HEK293 (cell line): ENCODE data around the gene IL2RA.

Source experiments
- CTCF ChIA-PET: fragments of 350-600 bp; formaldehyde crosslinking; extraction: SDS; loops from one replicate; lab custom pipeline; 2021; ENCODE audit warnings: antibody characterized with exemption; lab: Yijun Ruan, JAX
- POLR2A ChIA-PET: fragments of 300-600 bp; formaldehyde crosslinking; extraction: SDS; loops from one replicate; lab custom pipeline; 2020; ENCODE audit warnings: antibody characterized with exemption, inconsistent platforms; lab: Yijun Ruan, JAX
- H3K27ac ChIP-seq: fragments of 200-500 bp; sonication (Bioruptor generic); 2 replicates; pipeline ENCODE4 v1.5.1; 2014; ENCODE audit warnings: low read depth, low read length, control low read depth, inconsistent platforms; ENCODE audit errors: extremely low read depth
- H3K36me3 ChIP-seq, 2 experiments: fragments of 200-500 bp in 1 of 2; sonication (Bioruptor generic) in 1 of 2; 1 replicate in 1 of 2; 2 replicates in 1 of 2; pipeline ENCODE4 v1.5.1; 2014 to 2017; ENCODE audit warnings: inconsistent platforms in 2 of 2, low read length in 2 of 2; ENCODE audit not compliant: control insufficient read depth in 2 of 2, insufficient read depth in 1 of 2
- H3K4me1 ChIP-seq: fragments of 200-500 bp; sonication (Bioruptor generic); 2 replicates; pipeline ENCODE4 v1.5.1; 2014; ENCODE audit warnings: mild to moderate bottlenecking, low read length, inconsistent platforms; ENCODE audit not compliant: control insufficient read depth, insufficient read depth
- H3K4me3 ChIP-seq: 2 replicates; pipeline ENCODE4 v1.5.1; 2011; ENCODE audit warnings: low read depth, mild to moderate bottlenecking, control low read depth, low read length, moderate library complexity
- H3K9me3 ChIP-seq: fragments of 200-500 bp; sonication (Bioruptor generic); 2 replicates; pipeline ENCODE4 v1.5.1; 2014; ENCODE audit warnings: low read depth, low read length, inconsistent platforms; ENCODE audit not compliant: control insufficient read depth, insufficient read depth
- BCL11B ChIP-seq: fragments of 450-650 bp; formaldehyde crosslinking; IDR thresholded peaks from 2 replicates; pipeline ENCODE4 v1.5.1; 2016; ENCODE audit warnings: low read depth, missing biosample characterization, missing genetic modification characterization
- GLI4 ChIP-seq: fragments of 450-650 bp; formaldehyde crosslinking; IDR thresholded peaks from 2 replicates; pipeline ENCODE4 v1.5.1; 2016; ENCODE audit warnings: missing biosample characterization, missing genetic modification characterization
- HIC1 ChIP-seq: fragments of 450-650 bp; formaldehyde crosslinking; IDR thresholded peaks from 2 replicates; pipeline ENCODE4 v1.5.1; 2016; ENCODE audit warnings: missing biosample characterization, missing genetic modification characterization
- ZBTB21 ChIP-seq: fragments of 450-650 bp; formaldehyde crosslinking; IDR thresholded peaks from 2 replicates; pipeline ENCODE4 v1.5.1; 2017; ENCODE audit warnings: missing biosample characterization, missing genetic modification characterization
- ZFP3 ChIP-seq: fragments of 450-650 bp; formaldehyde crosslinking; IDR thresholded peaks from 2 replicates; pipeline ENCODE4 v1.5.1; 2016; ENCODE audit warnings: low read depth, missing biosample characterization, missing genetic modification characterization
- ZIC2 ChIP-seq: fragments of 450-650 bp; formaldehyde crosslinking; IDR thresholded peaks from 2 replicates; pipeline ENCODE4 v1.5.1; 2016; ENCODE audit warnings: missing biosample characterization, missing genetic modification characterization
- ZNF140 ChIP-seq: fragments of 450-650 bp; formaldehyde crosslinking; IDR thresholded peaks from 2 replicates; pipeline ENCODE4 v1.5.1; 2016; ENCODE audit warnings: missing biosample characterization, missing genetic modification characterization
- ZNF155 ChIP-seq: fragments of 450-650 bp; formaldehyde crosslinking; IDR thresholded peaks from 2 replicates; pipeline ENCODE4 v1.5.1; 2016; ENCODE audit warnings: missing biosample characterization, missing genetic modification characterization
- ZNF157 ChIP-seq: fragments of 450-650 bp; formaldehyde crosslinking; IDR thresholded peaks from 2 replicates; pipeline ENCODE4 v1.5.1; 2016; ENCODE audit warnings: missing biosample characterization, missing genetic modification characterization
- ZNF202 ChIP-seq: fragments of 450-650 bp; formaldehyde crosslinking; IDR thresholded peaks from 2 replicates; pipeline ENCODE4 v1.5.1; 2016; ENCODE audit warnings: missing biosample characterization, missing genetic modification characterization, borderline replicate concordance
- ZNF274 ChIP-seq, 2 experiments: fragments of 200-500 bp in 1 of 2; fragments of 450-650 bp in 1 of 2; sonication (Bioruptor generic) in 1 of 2; formaldehyde crosslinking in 1 of 2; IDR thresholded peaks; 2 replicates each; pipeline versions ENCODE4 v1.5.1 to v1.6.1; 2014 to 2016; ENCODE audit warnings: borderline replicate concordance in 1 of 2, inconsistent platforms in 1 of 2, low read length in 1 of 2, missing biosample characterization in 1 of 2, missing genetic modification characterization in 1 of 2
- ZNF280D ChIP-seq: fragments of 450-650 bp; formaldehyde crosslinking; IDR thresholded peaks from 2 replicates; pipeline ENCODE4 v1.5.1; 2016; ENCODE audit warnings: missing biosample characterization, missing genetic modification characterization
- ZNF324 ChIP-seq: fragments of 450-650 bp; formaldehyde crosslinking; IDR thresholded peaks from 2 replicates; pipeline ENCODE4 v1.5.1; 2016; ENCODE audit warnings: missing biosample characterization, missing genetic modification characterization
- ZNF341 ChIP-seq: fragments of 450-650 bp; formaldehyde crosslinking; IDR thresholded peaks from 2 replicates; pipeline ENCODE4; 2016; ENCODE audit warnings: low read depth, missing biosample characterization, missing genetic modification characterization
- ZNF514 ChIP-seq: fragments of 450-650 bp; formaldehyde crosslinking; IDR thresholded peaks from 2 replicates; pipeline ENCODE4 v1.5.1; 2016; ENCODE audit warnings: missing biosample characterization, missing genetic modification characterization
- ZNF626 ChIP-seq: fragments of 450-650 bp; sonication (Bioruptor Pico); formaldehyde crosslinking; IDR thresholded peaks from 2 replicates; pipeline ENCODE4 v1.5.1; 2018; ENCODE audit warnings: missing biosample characterization, missing genetic modification characterization, inconsistent platforms
- TF ChIP-seq, protein P1 (sequence below): fragments of 450-650 bp; formaldehyde crosslinking; IDR thresholded peaks from 2 replicates; pipeline ENCODE4 v1.5.1; 2016; ENCODE audit warnings: missing biosample characterization, missing genetic modification characterization, low read depth
- TF ChIP-seq, protein P2 (sequence below): fragments of 450-650 bp; formaldehyde crosslinking; IDR thresholded peaks from 2 replicates; pipeline ENCODE4 v1.5.1; 2016; ENCODE audit warnings: missing biosample characterization, missing genetic modification characterization

Gene IL2RA

DNA sequence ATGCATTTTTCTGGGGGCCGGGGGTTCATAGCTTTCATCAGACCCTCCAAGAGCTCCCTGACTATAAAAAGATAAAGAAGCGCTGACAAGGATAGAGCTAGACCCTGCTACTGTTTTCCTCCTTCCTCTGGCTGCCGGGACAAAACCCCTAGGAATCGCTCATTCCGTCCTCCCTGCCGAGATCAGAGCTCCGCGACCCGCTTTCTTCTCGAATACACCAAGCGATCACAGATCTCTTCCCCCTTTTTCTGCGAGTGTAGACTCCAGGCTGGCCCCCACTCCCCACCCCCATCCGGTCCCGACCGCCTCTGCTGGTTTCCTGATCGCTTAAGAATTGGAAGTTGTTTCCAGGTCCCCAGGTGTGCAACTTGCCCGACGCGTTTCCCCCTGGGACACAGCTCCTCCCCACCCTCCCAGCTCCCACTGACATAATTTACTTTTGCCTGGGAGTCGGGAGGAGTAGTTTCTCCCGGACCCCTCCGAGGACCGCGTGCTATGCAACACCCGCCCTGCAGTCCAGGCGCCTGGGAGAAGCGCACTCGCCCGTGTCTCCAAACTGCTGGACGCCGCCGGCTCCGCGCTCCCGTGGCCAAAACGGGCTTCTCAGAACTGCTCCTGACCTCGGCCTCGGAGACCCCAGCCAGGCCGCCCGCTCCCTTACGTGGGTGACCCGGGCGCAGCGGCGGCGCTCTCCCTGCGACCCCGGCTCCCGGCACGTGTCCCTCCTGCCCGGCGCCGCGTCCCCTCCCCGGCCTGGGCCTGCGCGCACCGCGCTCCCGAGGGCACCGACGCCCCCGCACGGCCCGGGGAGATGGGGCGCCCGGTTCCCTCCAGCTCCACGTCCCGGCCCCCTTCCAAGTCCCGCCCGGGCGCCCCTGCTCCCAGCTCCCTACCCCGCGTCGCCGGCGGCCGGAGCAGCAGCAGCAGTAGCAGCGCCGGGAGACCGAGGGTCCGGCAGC, 85.4 kb downstream of the IL2RA start (continued):
- TF ChIP-seq, protein P1, sequence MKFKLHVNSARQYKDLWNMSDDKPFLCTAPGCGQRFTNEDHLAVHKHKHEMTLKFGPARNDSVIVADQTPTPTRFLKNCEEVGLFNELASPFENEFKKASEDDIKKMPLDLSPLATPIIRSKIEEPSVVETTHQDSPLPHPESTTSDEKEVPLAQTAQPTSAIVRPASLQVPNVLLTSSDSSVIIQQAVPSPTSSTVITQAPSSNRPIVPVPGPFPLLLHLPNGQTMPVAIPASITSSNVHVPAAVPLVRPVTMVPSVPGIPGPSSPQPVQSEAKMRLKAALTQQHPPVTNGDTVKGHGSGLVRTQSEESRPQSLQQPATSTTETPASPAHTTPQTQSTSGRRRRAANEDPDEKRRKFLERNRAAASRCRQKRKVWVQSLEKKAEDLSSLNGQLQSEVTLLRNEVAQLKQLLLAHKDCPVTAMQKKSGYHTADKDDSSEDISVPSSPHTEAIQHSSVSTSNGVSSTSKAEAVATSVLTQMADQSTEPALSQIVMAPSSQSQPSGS (tag by site-specific recombination): no peak
- no peak for TF ChIP-seq ZNF626 (tag by site-specific recombination)
- no peak for TF ChIP-seq ZBTB21 (tag by site-specific recombination)
- TF ChIP-seq ZNF341 (tag by site-specific recombination): peak; percentile 10; the same call in 1 of the 2 replicates
- no peak for TF ChIP-seq ZNF514 (tag by site-specific recombination)
- no peak for TF ChIP-seq ZNF202
- TF ChIP-seq, protein P2, sequence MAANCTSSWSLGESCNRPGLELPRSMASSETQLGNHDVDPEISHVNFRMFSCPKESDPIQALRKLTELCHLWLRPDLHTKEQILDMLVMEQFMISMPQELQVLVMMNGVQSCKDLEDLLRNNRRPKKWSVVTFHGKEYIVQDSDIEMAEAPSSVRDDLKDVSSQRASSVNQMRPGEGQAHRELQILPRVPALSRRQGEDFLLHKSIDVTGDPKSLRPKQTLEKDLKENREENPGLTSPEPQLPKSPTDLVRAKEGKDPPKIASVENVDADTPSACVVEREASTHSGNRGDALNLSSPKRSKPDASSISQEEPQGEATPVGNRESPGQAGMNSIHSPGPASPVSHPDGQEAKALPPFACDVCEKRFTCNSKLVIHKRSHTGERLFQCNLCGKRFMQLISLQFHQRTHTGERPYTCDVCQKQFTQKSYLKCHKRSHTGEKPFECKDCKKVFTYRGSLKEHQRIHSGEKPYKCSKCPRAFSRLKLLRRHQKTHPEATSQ: 0 out of 2 replicates have a peak, but pooled peaks have one; percentile 15
- no peak for TF ChIP-seq ZNF274 (IDR thresholded peaks at IDR 0.05; ENCODE audit: low read length)
- no peak for TF ChIP-seq ZNF274 (tag by site-specific recombination; IDR thresholded peaks at IDR 0.05; ENCODE audit: borderline replicate concordance)
- no peak for TF ChIP-seq ZNF157
- no peak for TF ChIP-seq ZFP3 (tag by site-specific recombination)
- TF ChIP-seq BCL11B (tag by site-specific recombination): 0 out of 2 replicates have a peak, but pooled peaks have one; percentile 19

DNA sequence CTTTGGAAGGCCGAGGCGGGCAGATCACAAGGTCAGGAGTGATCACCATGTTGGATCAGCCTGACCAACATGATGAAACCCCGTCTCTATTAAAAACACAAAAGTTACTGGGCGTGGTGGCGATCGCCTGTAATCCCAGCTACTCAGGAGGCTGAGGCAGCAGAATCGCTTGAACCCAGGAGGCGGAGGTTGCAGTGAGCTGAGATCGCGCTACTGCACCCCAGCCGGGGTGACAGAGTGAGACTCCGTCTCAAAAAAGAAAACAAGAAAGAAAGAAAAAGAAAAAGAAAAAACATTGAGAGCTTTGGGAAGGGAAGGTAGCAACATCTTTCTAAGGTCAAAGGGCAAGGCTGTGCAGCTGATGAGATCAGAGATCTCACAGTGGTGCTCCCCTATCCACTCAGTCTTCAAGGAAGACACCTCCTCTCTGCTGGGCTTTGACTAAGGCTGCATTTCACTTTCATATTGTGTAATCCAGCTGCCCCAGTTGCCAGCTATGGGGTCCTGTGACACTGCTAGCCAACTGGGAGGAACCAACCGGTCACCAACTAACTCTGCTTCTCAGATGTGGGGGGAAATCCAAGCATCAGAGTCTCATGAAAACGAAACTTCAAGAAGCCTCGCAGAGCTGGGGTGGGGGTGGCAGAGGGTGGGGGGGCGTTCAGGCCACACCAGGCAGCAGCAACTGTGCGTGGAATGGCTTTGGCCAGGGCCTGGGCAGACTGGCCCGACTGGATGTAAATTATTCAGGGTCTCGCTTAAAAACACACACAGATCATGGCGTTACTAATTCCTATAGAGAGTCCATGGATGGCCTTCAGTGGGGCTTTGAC, 86.3 kb downstream of the IL2RA start:
- Histone ChIP-seq H3K27ac (no peak overlapping the region), H3K36me3 (no peaks in the 10 kb centered on the region), H3K4me1 (peaks cover 2% of the 10 kb centered on the region; the same call in 1 of the 2 replicates), H3K4me3 (no peak overlapping the region), H3K9me3 (no peaks in the 10 kb centered on the region)
- CTCF ChIA-PET: interaction anchor here (0.6 to 1.3 kb wide), 3 partner anchors 227 to 426 kb away, joined by 3 to 5 read pairs (median 3); partner anchors contain the start of gene PFKFB3
- POLR2A ChIA-PET: interaction anchor here (1.5 kb wide), 1 partner anchor 291 kb away, joined by 3 read pairs; the partner anchor contains the start of gene TASOR2
- TF ChIP-seq ZNF155 (tag by site-specific recombination): no peak
- no peak for TF ChIP-seq ZNF140 (tag by site-specific recombination)
- TF ChIP-seq ZNF324 (tag by site-specific recombination): no peak
- no peak for TF ChIP-seq ZNF280D (tag by site-specific recombination)
- no peak for TF ChIP-seq ZIC2 (tag by site-specific recombination)
- TF ChIP-seq GLI4 (tag by site-specific recombination): no peak
- no peak for TF ChIP-seq HIC1 (tag by site-specific recombination)
